22Rv1 (cell line): ENCODE measurements around the gene EMC6.

ENCODE experiments used
- ZFX ChIP-seq: fragments of 450-650 bp; IDR thresholded peaks from 2 replicates; pipeline ENCODE4 v1.6.1; 2017; ENCODE audit warnings: antibody characterized with exemption, borderline replicate concordance
- TF ChIP-seq, protein P1 (sequence below): fragments of 450-650 bp; IDR thresholded peaks from 2 replicates; pipeline ENCODE4 v1.5.1; 2017; ENCODE audit warnings: mild to moderate bottlenecking

- TF ChIP-seq, protein P1, sequence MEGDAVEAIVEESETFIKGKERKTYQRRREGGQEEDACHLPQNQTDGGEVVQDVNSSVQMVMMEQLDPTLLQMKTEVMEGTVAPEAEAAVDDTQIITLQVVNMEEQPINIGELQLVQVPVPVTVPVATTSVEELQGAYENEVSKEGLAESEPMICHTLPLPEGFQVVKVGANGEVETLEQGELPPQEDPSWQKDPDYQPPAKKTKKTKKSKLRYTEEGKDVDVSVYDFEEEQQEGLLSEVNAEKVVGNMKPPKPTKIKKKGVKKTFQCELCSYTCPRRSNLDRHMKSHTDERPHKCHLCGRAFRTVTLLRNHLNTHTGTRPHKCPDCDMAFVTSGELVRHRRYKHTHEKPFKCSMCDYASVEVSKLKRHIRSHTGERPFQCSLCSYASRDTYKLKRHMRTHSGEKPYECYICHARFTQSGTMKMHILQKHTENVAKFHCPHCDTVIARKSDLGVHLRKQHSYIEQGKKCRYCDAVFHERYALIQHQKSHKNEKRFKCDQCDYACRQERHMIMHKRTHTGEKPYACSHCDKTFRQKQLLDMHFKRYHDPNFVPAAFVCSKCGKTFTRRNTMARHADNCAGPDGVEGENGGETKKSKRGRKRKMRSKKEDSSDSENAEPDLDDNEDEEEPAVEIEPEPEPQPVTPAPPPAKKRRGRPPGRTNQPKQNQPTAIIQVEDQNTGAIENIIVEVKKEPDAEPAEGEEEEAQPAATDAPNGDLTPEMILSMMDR = no peak
- TF ChIP-seq ZFX = no peak
Measured at GRCh38 chr17:3678821-3679530, 10.4 kb downstream of the EMC6 start.
